ENCODE measurements around the gene PTP4A2.
A peak's percentile ranks its signal among the peaks of the same experiment; 100 is the strongest.
"Not testable (repeated sequence)": the region's sequence is repeated elsewhere in the genome, so short reads cannot be mapped to it uniquely, and the experiment has no call there.

Gene PTP4A2

DNA sequence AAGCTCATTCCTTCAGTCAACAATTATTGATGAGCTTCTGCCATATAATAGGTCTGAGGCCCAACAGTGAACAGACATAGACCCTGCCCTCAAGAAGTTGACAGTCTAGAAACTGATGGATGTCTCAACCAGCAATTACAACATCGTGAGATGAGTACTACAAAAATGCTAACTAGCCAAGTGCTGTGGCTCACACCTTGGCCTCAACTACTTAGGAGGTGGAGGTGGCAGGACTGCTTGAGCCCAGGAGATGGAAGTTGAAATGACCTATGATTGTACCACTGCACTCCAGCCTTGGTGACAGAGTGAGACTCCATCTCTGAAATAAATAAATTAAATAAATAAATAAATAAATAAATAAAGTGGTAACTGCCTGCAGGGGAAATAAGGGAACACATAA lies 11.7 kb upstream of the PTP4A2 start:
- DNase-seq = no peak

DNA sequence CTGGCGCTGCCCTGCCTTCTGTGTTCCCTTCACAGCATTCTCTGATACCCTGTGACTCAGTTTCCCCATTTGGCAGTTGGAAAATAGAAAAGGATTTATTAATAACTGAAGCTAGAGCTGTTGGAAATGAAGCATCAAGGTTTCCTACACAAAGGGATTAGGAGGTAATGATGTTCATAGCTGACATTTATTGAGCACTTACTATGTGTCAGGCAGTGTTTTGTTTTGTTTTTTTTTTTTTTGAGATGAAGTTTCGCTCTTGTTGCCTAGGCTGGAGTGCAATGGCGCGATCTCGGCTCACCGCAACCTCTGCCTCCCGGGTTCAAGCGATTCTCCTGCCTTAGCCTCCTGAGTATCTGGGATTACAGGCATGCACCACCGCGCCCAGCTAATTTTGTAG lies 7.5 kb upstream of the PTP4A2 start:
- DNase-seq = not testable (repeated sequence)

GRCh38 chr1:31944205-31945089 lies 6.3 kb upstream of the PTP4A2 start:
- no peak for DNase-seq

GRCh38 chr1:31943546-31944184 lies 5.5 kb upstream of the PTP4A2 start:
- DNase-seq = no peak

DNA sequence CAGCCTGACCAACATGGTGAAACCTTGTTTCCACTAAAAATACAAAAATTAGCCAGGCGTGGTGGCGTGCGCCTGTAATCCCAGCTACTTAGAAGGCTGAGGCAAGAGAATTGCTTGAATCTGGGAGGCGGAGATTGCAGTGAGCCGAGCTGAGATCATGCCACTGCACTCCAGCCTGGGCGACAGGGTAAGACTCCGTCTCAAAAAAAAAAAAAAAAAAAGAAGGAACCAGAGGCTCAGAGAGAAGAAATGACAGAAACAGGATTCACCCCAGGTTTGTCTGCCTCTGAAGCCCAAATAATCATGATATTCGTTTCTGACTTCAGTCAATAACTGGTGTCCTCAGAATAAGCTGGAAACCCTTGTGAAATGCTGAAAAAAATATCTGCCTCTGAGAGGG lies 3.9 kb upstream of the PTP4A2 start:
- DNase-seq = not testable (repeated sequence)

- DNase-seq = no peak
These were observed 1.5 kb upstream of the PTP4A2 start for GRCh38 chr1:31939484-31940329.

DNA sequence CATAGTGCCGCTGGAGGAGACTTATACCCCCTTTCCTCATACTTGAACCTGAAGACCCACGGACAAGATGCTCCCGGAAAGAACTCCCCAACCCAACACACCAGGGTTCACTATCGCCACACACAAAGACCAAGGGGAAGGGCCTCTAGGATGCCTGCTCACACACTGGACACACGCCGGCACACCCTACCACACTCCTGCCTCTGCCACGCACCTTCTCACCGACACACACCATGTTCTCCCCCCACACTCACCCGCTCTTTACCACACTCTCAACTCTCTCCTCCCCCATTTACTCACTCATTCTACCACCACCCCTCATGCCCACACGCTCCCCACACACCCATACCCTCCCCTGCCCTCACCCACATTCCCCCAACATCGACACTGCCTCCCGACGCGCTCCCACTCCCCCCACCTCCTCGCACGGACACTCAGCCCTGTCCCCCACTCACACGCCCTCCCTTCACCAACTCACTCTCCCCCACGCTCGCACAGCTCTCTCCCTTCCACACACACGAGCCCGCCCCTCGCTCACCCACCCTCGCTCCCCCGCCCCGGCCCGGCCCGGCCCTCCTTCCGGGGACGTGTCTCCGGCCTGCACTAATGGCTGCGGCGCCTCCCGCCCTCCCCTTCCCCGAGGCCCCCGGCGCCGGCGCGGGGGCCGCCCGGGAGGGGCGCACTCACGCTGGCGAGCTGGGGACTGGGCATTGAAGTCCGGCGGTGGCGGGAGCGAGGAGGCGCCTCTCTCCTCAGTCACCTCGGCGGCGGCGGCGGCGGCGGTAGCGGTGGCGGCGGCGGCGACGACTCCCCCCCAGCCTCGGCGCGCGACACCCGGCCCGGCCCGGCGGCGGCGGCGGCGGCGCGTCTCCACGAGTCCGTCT lies 626 bp downstream of the PTP4A2 start:
- DNase-seq = no peak

GRCh38 chr1:31936981-31937299 lies 1.2 kb downstream of the PTP4A2 start:
- DNase-seq = no peak

DNA sequence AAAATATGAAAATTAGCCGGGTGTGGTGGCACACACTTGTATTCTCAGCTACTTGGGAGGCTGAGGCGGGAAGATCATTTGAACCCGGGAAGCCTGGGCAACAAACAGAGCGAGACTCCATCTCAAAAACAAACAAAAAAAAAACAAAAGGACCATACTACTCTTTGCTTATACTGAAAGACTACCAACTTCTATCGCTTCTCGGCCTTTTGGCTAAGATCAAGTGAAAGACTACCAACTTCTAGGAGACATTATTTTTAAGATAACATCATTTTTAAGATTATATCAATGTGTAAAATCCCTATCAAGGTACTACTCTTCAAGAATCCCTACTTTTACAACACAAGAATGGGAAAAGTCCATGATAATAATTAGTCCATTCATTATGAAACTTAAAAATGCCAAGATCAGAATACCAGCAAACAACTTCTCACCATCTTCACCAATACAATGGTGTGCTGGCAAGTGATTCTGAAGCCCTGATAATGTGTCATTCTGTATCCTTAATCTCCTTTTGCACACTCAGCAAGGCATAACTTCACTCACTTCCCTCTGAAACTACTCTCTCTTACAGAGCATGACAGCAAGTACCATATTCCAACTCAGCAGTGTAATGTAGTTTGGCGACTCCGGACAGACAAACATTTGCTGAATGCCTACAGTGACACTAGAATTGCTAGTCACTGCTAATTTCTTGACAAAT lies 1.7 kb downstream of the PTP4A2 start:
- DNase-seq = no peak

GRCh38 chr1:31934706-31935629 lies 3.2 kb downstream of the PTP4A2 start:
- no peak for DNase-seq

DNA sequence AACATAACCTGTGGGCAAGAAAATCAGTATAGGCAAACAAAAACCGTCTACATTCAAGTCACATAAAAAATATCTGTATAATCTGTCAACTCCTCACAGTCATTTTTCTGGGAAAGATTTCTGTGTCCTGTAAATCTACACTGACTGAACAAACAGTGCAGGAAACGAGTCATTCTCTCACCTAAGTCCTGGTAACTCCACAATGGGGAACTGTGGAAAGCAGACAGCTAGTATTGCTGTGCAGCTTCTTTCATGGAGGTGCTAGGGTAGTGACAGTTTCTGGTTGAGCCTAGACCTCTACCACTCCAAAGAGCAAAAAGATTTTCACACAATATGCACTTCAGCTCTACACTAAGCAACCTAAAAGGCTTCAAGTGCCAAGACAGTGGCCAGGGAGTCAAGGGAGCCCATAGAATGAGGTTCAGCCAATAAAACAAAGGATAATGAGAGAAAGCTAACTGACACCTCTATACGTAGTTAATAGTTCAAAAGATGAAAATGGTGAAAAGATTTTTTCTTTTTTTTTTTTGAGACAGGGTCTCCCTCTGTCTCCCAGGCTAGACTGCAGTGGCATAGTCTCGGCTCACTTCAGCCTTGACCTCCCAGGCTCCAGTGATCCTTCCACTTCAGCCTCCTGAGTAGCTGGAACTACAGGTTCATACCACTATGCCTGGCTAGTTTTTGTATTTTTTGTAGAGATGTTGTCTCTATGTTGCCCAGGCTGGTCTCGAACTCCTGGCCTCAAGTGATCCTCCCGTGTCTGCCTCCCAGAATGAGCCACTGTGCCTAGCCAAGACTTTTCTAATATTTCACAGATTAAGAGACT lies 5.5 kb downstream of the PTP4A2 start:
- DNase-seq = no peak

DNA sequence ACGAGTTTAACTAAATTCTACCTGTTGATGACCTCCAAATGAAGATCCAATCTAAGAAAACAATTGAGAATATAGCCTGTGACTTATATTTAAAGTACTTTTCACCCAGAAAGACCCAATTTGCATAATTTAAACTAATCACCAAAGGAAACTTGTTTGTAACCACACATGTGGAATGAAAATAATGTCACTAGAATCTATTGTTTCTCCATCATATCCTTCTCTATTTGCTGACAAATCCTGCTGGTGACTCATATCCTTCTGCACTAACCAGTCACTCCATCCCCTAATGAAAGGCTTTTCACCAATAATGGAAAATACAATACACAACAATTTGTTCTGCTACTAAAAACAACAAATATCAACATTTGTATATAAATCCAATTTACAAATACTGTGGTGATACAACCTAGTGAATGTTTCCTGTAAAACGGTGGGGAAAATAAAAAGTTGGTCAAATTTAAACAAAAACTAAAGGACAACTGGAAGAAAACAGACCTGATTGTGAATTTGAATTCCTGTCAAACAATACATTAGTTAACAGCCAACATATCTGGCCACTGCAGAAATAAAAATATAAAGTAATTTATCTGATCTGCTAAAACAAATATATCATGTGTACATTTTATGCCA lies 6.5 kb downstream of the PTP4A2 start:
- DNase-seq = no peak

DNA sequence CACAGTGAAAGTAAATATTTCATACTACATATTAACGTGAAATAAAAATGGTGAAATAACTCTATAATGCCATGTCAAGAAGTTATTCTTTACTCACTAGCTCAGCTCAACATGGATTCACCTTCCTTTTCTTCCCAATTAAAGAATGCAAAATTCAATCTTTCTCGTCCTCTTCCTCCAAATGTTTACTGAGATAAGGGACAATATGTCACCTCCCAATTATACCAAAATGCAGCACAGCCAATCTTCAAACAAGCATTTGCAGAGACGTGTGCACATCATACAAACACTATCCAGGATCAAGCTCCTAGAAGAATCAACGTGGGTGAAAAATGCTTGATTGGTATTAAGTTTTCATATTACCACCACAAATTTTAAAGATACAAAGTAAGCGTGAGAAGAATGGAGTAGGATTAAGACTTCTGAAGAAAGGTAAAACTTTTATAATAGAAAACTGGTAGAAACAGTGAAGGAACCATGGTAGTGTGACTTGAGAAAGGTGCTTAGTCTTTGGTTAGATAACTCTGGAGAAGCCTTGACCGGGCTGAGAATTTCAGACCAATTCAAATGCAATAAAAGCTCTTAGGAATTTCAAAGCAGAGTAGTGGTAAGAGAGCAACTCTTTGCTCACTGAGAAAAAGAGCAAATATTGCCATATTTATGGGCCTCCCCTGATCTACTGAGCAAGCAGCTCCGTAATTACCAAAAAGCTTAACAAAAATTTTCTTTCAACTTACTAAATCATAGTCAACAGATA lies 7.2 kb downstream of the PTP4A2 start:
- DNase-seq = no peak

GRCh38 chr1:31927661-31927980 lies 10.5 kb downstream of the PTP4A2 start:
- no peak for DNase-seq

DNA sequence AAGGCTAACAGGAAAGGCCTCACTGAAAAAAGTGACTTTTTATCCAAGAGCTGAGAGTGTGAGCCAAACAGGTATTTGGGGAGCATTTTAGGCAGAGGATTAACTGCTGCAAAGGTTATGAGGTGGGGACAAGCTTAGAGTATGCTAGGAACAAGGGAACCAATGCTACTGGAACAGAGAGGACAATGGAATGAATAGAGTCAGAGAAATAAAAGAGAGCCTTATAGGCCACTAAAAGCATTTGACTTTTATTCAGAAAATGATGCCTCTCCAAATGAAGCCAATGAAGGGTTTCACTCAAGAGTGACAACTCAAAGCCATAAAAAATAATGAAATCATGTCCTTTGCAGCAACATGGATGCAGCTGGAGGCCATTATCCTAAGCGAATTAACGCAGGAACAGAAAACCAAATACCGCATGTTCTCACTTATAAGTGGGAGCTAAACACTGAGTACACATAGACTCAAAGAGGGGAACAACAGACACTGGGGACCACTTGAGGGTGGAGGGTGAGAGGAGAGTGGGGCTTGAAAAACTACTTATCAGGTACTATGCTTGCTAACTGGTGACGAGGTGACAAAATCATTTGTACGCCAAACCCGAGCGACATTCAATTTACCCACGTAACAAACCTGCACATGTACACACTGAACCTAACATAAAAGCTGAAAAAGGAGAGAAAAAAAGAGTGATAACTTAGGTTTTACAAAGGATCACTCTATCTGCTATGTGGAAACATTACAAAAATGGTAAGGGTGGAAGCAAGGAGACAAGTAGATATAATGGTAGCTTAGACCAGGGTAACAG lies 11.1 kb downstream of the PTP4A2 start:
- peak; percentile 67 for DNase-seq

DNA sequence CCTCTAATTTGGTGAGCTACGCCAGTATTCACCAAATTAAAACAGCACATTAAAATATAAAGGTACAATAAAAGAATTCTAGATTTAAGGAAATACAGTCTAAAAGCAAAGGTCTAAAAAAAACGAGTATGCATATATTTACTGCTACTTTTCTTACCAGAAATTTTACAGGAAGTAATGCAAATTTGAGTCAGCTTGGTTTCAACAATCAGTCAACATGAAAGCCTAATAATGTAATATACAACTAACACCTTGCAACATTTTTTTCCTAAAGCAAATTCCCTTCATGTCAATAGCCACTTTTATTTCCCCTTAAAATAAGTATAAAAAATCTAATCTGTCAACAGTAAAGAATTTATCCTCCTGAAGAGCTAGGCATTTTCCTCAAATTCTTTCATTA lies 11.9 kb downstream of the PTP4A2 start:
- no peak for DNase-seq

- DNase-seq = not testable (repeated sequence)
These were observed 12.3 kb downstream of the PTP4A2 start for GRCh38 chr1:31925824-31926223.

DNA sequence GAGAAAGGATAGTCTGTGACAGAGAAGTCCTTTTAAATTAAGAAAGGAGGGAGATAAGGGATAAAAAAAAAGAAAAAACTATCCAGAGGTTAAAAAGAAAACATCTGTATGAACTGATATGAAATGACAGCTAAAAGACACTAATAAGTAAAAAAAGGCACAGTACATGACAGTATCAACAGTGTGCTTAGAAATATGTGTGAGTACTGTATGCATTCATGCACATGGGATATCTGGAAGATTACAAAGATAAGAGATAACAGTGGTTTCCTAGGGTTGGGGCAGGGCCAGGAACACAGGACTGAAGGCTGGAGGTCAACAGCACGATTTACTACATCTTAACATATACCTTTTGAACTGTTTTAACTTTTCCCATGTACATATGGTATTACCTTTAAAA lies 13.3 kb downstream of the PTP4A2 start:
- no peak for DNase-seq
